ENCODE data around the gene DGKG. TPM values are rescaled to one million over a fixed set of nuclear protein-coding genes. Genes with fewer than 3 reads are reported as not detected.

DGKG gene
- polyA plus RNA-seq, 3 donors = 4.2 to 9.2 (median 4.3) TPM

GRCh38 chr3:186308549-186308948 lies 53.5 kb downstream of the DGKG start:
- H3K27ac ChIP-seq (ENCODE audit: low read depth in 1 of 2, low read length in 2 of 2) = no peak overlapping the region
- Mint-ChIP-seq H3K27ac (no peak overlapping the region), H3K36me3 (peaks cover 17 to 24% of the 10 kb centered on the region in 2 donors), H3K27me3 (ENCODE audit: low read depth in 3 of 3) (no peaks in the 10 kb centered on the region), H3K9me3 (peaks cover 0 to 3% (median 0%) of the 10 kb centered on the region in 7 donors), H3K4me1 (no peaks in the 10 kb centered on the region), H3K4me3 (no peak overlapping the region)
- no peak for DNase-seq
- intact Hi-C loops (cut with micrococcal nuclease) = no loop called here
- no CpG with 5 or more reads among the region's 1 CpG for WGBS (ENCODE audit: insufficient coverage)
- H3K4me3 ChIP-seq (replicated peaks in 1 of 3; ENCODE audit: low read depth in 2 of 3, low read length in 3 of 3) = no peak overlapping the region
- peaks cover 54 to 86% of the 10 kb centered on the region in 2 donors for H3K36me3 ChIP-seq (replicated peaks in 1 of 2; ENCODE audit: control insufficient read depth in 1 of 2, insufficient read depth in 2 of 2, low read length in 2 of 2)
- no peaks in the 10 kb centered on the region for H3K9me3 ChIP-seq (replicated peaks in 1 of 2; ENCODE audit: control insufficient read depth in 1 of 2, insufficient read depth in 1 of 2, low read length in 2 of 2)
- no peak overlapping the region for H3K4me2 ChIP-seq (replicated peaks; ENCODE audit: extremely low read depth, low read length, poor library complexity, severe bottlenecking)
- no peaks in the 10 kb centered on the region for H3K4me1 ChIP-seq (ENCODE audit: control insufficient read depth in 1 of 2, insufficient read depth in 2 of 2, low read length in 2 of 2)
- H2AFZ ChIP-seq (ENCODE audit: insufficient read depth, low read depth, low read length, poor library complexity, severe bottlenecking) = no peak overlapping the region
- no peaks in the 10 kb centered on the region for H3K27me3 ChIP-seq (ENCODE audit: control insufficient read depth in 2 of 2, insufficient read depth in 2 of 2, low read length in 2 of 2)
- peaks cover 45% of the 10 kb centered on the region for H4K20me1 ChIP-seq (ENCODE audit: insufficient read depth, low read length)
- H3K9ac ChIP-seq (ENCODE audit: insufficient read depth, low read length, poor library complexity, severe bottlenecking) = no peak overlapping the region
- no peak for TF ChIP-seq CTCF (IDR thresholded peaks at IDR 0.05)
- peaks cover 45% of the 10 kb centered on the region for H3K79me2 ChIP-seq (ENCODE audit: insufficient read depth, low read length)

GRCh38 chr3:186307594-186308221 lies 54.3 kb downstream of the DGKG start:
- Histone ChIP-seq H3K9me3 (replicated peaks in 1 of 2; ENCODE audit: control insufficient read depth in 1 of 2, insufficient read depth in 1 of 2, low read length in 2 of 2) (no peaks in the 10 kb centered on the region), H3K4me2 (replicated peaks; ENCODE audit: extremely low read depth, low read length, poor library complexity, severe bottlenecking) (no peak overlapping the region), H3K27me3 (ENCODE audit: control insufficient read depth in 2 of 2, insufficient read depth in 2 of 2, low read length in 2 of 2) (no peaks in the 10 kb centered on the region), H3K79me2 (ENCODE audit: insufficient read depth, low read length) (peaks cover 37% of the 10 kb centered on the region), H3K27ac (ENCODE audit: low read depth in 1 of 2, low read length in 2 of 2) (no peak overlapping the region), H3K36me3 (replicated peaks in 1 of 2; ENCODE audit: control insufficient read depth in 1 of 2, insufficient read depth in 2 of 2, low read length in 2 of 2) (peaks cover 54 to 86% of the 10 kb centered on the region in 2 donors), H3K4me1 (ENCODE audit: control insufficient read depth in 1 of 2, insufficient read depth in 2 of 2, low read length in 2 of 2) (no peaks in the 10 kb centered on the region), H3K4me3 (replicated peaks in 1 of 3; ENCODE audit: low read depth in 2 of 3, low read length in 3 of 3) (no peak overlapping the region), H3K9ac (ENCODE audit: insufficient read depth, low read length, poor library complexity, severe bottlenecking) (no peak overlapping the region), H4K20me1 (ENCODE audit: insufficient read depth, low read length) (peaks cover 37% of the 10 kb centered on the region), H2AFZ (ENCODE audit: insufficient read depth, low read depth, low read length, poor library complexity, severe bottlenecking) (no peak overlapping the region)
- no peak overlapping the region for H3K4me3 Mint-ChIP-seq
- H3K4me1 Mint-ChIP-seq = no peaks in the 10 kb centered on the region
- intact Hi-C loops (cut with micrococcal nuclease) = no loop called here
- H3K36me3 Mint-ChIP-seq = peaks cover 15 to 22% of the 10 kb centered on the region in 2 donors
- no peak for DNase-seq
- peaks cover 0 to 3% (median 0%) of the 10 kb centered on the region in 7 donors for H3K9me3 Mint-ChIP-seq
- no peaks in the 10 kb centered on the region for H3K27me3 Mint-ChIP-seq (ENCODE audit: low read depth in 3 of 3)
- H3K27ac Mint-ChIP-seq = no peak overlapping the region
- no peak for TF ChIP-seq CTCF (IDR thresholded peaks at IDR 0.05)
- no CpG with 5 or more reads among the region's 3 CpGs for WGBS (ENCODE audit: insufficient coverage)
